ENCODE data around the gene XPO4.

- no peak for TF ChIP-seq CTCF (IDR thresholded peaks at IDR 0.05)
- no peak for TF ChIP-seq POLR2A (IDR thresholded peaks at IDR 0.05)
- TF ChIP-seq POLR2AphosphoS5 (IDR thresholded peaks at IDR 0.05), result no peak
These were observed 574 bp upstream of the XPO4 start for GRCh38 chr13:20903164-20903475.

All from suprapubic skin (tissue), 4 donors.